NCI-H345 (cell line): ENCODE results near the gene TMEM229B.

Source experiments
- DNase-seq: peaks from one replicate; lab custom pipeline; 2025; lab: John Stamatoyannopoulos, UW

The TMEM229B gene

DNA sequence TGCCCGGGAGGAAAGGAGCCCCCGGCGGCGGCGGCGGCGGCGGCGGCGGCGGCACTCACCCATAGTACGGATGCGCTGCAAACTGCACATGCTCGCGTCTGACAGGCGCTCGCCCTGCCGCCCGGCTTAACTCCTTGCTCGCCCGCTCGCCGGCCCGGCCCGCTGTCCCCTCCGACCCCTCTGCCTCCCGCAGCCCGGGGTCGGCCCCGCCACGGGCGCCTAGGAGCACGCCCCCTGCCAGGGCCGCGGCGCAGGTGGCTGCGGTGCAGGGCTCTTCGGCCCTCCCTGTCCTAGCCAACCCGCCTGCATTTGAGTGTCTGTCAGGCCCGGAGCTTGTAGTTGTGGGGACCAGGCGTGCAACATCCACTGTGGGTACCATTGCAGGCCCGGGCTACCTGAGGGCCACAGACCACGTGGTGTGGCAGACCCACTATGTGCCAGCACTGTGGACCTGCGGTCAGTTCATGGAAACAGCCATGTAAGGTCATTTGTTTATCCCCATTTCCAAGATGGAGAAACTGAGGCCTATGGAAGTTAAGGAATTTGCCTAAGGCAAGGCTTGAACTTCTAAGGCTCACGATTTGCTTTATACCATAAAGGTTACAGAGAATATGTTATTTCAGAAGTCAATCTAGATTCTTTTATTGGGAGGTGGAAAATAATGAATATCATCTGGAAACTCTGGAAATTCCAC lies 27.0 kb upstream of the TMEM229B start:
- peak; percentile 45 for DNase-seq

DNA sequence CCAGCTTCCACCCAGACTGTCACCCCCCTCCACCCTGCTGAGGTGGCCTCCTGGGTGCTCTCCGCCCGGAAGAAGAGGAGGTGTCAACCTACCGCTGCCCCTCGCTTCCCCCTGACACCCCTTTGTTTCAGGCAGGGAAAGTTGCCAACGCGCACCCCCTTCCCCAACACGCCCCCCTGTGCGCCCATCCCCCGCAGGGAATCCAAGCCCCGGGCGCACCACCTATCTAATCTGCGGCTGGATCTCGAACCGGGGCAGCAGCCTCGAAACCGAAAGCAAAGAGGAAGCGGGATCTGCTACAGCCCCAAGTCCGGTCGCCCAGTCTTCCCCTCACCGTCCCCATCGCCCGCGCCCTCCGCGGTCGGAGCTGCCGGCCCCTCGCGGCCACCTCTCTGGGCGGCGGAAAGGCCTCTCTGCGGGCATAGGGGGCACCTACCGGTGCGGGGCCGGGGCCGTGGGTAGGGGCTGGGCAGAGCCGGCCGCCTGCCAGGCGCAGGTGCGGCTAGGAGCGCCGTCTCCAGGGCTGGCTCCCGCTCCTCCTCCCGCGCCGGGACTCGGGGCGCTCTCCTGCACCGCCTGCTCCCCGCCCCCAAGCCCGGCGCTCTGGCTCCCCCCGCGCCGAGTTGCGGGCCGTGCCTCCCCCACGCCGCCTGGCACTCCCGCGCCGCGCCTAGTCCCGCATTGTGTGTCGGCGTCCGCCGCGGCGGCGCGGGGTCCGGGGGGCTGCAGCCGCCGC lies 26.3 kb upstream of the TMEM229B start:
- peak; percentile 45 for DNase-seq

DNA sequence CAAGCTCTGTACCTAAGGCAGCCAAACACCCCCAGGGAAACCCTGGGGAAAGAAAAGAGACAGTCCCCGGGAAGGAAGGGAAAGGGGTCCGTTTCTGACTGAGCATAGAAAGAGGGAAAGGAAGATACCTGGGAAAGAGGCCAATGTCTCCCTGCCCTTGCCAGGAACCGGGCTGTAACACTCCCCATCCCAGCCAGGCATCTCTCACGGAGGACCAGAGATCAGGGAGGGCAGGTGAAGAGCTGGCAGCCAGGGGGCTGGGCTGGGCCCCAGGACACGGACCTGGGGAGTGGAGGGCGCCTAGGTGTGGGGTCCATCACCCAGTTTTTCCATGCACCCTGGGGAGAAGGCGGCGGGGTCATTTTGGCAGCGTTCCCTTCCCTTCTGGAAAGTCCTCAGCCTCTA lies 25.7 kb upstream of the TMEM229B start:
- DNase-seq: peak; percentile 12

DNA sequence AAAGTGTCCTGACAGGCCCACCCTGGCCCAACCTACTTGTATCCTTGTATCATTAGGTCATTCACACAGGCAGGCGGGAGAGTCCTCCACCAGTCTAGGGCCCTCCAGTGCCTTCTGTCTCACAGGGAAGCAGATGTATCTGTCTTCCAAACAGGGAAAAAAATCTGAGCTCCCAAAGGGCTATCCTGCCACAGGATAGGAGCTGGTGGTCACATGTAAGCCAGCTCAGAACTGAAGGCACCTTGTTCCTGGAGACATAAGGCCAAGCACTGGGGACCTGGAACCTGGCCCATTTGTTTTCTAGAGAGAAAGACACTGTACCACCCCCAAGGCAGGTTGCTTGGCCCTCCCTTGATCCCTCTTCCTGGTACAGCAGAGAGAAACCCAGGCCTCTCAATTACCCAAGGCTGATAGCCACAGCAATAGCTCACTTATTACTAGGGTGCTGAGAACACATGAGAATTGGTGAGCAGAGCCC lies 25.1 kb upstream of the TMEM229B start:
- no peak for DNase-seq

DNA sequence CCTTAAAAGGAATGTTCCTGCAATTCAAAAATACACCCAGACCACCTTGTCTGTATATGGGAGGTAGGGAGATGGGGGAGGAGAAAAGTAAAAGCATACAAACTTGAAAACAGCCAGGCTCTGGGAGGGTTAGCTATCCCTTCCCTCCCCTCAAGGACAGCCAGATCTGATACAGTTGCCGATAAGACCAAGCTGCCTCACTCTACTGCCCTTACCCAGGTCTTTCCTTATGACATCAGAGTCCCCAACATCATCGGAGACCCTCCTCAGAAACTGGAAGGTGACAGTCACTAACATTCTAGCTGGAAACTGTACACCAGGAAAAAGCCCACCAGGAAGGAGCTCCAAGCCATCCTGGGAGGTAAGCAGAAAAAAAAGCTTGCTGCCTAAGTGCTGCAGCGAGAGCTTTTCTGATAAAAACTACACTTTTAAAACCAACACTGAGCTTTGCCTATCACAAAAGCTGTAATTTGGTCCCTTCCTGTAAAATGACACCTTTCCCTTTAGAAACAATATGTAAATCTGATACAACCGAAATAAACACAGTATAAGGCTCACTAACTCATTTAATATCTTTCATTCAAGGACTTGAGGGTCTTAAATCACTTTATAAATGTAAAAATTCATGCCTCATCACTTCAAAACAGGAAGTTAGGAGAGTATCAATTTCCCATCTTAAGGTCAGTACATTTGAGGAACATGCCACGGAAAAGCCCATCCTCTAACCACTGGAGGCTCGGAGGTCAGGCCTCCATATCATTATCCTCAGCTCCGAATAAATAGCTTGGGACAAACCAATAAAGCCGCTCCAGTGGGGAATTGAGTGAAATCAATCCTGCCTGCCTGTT lies 24.2 kb upstream of the TMEM229B start:
- DNase-seq: no peak

DNA sequence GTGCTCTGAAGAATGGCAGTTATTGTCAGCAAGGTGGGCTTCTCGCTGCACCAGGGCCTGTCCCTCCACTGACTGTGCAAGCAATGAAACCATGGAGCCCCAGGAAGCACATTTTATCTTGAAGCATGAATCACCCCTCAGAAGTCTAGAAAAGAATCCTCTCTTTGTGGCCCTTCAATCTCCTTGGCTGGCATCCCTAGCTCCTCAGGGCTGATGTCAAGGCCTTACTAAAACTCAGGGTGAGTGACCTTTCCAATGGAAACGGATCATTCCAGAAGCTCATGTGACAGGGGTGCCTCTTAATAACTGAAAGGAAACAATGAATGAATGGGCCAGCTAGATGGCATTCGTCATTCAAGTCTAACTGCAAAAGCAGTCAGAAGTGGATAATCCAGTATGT lies 22.3 kb upstream of the TMEM229B start:
- no peak for DNase-seq

DNA sequence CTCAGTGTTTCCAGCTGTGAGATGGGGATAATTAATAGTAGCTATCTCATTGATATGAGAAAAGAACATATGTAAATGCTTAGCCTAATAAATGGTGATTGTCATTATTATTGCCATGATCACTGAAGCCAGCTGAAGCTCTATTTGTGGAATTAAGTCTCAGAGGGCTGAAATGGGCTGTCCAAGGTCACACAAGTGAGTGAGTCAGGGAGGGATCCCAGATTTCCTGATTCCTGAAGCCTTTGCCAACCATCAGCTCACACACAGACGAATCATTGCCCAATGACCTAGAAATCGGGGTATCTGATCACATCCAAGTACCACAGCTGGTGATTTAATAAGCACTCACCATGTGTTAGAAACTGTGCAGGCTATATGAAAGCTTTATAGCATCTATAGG lies 21.6 kb upstream of the TMEM229B start:
- DNase-seq: no peak

DNA sequence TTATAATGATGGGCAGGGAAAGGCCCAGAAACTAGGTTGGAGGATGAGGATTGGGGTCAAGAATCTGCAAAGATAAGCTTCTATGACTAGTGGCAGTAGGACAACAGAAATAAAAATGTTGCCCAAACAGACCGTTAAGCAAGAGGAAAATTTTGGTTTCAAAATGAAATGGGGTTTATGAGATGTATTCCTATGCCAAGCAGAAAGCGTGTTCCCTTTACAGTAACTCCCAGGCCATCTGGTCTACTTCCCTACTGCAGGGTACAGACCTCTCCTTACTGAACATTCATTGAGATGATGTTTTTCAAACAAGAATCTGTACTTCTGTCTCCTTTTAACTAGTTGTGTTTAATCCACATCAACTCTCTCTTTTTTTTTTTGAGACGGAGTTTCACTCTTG lies 20.4 kb upstream of the TMEM229B start:
- DNase-seq: no peak

DNA sequence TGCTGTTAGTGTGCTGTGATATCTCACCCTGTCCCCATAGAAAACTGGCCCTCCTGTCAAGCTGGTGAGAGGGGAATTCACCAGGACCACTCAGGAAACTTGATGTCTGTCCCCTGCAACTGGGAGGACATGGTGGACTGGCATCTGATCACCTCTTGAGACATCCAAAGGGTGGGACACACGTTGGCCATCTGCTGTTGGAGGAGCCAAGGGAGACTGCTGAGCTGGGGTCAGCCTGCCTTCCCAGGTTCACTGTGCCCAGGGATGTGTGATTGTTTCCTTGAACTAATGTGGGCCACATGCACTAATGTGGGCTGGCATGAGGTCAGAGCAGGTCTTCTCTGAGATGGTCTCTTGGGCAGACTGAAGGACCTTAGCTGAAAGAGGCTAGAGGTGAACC lies 16.7 kb upstream of the TMEM229B start:
- DNase-seq: no peak

DNA sequence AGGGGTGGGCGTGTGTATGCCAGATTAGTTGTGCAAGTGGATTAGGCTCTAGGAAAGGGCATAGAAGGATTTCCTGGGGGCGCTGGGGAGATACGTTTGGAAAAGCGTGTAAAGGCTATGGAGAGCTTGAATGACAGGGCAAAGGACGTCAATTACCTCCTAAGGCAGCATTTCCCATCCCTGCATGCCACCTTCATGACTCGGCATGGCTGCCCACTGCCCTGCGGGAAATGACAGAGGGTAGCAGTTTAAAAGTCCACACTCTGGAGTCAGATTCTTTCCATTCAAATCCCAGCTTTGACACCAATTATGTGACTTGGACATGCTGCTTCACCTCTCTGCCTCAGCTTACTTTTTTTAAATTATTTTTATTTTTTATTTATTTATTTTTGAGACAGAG lies 14.8 kb upstream of the TMEM229B start:
- DNase-seq: no peak

DNA sequence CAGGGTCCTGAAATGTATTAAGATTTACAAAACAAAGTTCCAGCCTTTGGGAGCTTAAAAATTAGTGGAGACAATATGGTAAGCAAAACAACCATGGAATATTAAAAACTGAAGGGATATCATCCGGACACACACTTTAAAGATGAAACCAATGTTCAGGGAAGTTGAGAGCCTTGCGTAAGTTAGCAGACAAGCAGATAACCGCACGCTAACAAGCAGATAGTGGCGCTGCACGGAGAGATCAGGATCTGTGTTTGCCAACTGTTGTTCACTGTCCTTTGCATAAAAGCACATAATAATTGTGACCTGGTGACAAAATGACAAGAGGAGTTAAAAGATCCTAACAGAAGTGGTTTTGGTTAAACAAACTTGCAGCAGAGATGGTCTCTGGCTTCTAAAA lies 14.3 kb upstream of the TMEM229B start:
- DNase-seq: no peak

DNA sequence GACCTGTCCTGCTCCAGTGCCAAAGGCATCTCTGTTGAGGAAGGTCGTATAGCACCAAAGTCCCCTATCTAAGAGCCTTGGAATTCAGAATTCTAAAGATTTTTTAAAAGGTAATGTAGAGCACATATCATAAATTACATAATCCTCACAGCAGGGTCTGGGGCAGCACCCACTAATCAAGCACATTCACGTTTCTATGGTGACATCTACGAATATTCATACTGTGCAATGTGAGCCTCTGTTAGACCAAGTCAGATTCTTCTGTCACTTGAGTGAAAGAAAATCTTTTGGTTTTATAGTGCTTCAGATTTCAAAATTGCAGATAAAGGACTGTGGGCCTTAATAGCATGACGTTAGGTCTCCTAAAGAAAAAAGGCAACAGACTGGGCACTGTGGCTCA lies 13.1 kb upstream of the TMEM229B start:
- no peak for DNase-seq

DNA sequence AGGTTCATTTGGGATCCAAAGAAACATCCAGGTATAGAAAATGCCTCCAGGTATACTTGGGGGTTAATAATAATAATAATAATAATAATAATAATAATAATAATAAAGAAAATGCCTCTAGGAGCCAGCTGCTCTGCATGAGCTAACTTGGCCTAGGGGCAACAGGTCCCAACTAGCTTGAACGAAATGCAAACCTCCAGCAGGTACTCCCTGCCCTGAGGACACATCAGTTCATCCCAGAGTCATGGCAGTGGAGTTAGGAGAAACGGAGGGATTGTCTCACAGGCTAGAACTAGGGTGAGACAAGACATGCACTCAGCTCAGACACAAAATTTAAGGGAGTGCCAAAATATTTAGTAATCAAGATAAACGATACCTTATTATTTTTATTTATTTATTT lies 12.5 kb upstream of the TMEM229B start:
- DNase-seq: no peak

DNA sequence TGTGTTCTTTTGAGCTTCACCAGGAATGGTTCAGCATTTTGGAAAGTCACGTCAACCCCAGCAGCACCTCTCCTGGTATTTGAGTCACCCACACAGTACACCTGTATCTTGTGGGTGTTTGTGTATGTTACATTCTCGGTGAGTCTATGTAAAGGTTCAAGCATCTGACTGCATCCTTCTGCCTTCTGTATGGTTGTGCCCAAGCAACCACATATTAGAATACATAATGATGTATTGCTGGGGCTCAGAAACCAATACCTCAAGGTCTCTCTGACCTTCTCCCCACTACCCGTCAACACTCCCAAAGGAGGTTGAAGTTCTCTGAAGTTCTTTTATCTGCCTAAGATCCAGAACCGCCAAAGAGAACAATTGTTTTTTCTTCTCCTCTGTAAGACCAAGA lies 9.2 kb upstream of the TMEM229B start:
- no peak for DNase-seq

DNA sequence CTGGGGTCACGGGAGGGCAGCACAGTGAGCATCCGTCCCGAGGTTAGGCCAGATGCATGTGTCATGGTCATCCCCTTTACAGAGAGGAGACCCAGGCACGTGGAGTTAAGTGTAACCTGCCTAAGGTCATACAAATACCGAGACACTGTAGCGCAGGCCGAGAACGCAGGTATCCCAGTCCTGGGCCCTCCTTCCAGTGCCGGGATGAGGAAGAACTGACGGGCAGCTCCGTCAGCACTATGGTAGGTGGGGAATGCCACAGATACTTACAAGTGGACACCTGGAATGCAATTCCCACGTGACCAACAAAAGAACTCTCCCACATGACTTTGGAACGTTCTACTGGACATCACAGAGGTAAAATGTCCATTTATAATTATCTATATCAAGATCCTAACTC lies 8.7 kb upstream of the TMEM229B start:
- DNase-seq: no peak

DNA sequence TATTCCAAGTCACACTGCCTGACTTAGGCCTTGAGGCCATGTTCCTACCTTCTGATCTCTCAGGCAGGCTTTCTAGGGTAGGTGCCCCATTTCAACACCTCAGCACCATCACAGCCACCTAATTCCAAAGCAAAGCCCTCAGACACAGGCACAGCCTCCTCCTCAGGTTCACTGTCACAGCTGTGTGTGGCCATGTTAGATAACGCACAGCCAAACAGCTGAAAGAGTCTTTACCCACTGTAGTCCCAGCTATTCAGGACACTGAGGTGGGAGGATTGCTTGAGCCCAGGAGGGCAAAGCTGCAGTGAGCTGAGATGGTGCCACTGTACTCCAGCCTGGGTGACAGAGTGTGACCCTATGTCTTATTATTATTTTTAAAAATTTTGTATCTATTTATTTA lies 7.3 kb upstream of the TMEM229B start:
- no peak for DNase-seq

DNA sequence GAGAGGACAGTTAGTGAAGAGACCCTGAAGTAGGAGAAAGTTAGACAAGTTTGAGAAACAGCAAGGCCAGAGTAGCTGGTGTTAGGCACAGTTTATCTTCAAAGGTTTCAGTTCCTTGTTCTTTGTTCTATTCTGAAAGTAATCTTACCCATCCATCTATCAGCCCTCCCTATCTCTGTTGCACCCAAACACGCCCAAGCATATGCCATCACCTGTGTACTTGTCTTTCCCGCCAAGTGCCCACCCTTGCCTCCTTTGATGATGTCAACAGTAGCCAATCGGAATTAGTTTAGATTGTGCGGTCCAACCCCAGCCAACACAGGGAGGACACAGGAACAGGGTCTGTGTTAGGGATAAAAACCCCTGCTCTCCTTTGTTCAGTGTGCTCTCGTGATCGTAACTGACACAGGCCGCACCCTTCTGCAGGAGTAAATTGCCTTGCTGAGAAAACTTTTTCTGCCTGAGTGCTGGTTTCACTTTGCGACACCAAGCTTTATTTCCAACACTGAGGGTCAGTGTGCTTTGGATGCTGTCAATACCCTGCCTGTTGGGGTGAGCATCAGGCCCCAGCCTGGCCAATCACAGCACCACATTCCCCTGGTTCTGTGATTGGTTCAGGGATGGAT lies 4.7 kb upstream of the TMEM229B start:
- DNase-seq: no peak

DNA sequence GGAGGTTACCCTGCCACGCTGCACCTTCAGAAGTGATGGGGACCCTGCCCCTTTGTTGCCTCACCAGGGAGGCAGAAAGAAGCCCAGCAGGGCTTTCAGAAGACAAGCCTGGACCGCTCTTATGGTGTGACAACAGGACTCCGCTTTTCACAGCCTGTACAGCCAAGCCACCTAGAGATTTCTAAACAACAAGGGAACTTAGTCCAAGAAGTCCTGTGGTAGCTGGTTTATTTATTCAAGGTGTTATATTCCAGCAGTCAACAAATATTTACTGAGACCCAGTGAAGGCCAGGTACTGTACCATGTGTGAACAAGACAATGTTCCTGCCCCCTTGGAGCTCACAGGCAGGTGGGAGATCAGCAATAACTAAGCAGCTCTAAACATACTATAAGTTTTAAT lies 4.0 kb upstream of the TMEM229B start:
- DNase-seq: peak; percentile 70

DNA sequence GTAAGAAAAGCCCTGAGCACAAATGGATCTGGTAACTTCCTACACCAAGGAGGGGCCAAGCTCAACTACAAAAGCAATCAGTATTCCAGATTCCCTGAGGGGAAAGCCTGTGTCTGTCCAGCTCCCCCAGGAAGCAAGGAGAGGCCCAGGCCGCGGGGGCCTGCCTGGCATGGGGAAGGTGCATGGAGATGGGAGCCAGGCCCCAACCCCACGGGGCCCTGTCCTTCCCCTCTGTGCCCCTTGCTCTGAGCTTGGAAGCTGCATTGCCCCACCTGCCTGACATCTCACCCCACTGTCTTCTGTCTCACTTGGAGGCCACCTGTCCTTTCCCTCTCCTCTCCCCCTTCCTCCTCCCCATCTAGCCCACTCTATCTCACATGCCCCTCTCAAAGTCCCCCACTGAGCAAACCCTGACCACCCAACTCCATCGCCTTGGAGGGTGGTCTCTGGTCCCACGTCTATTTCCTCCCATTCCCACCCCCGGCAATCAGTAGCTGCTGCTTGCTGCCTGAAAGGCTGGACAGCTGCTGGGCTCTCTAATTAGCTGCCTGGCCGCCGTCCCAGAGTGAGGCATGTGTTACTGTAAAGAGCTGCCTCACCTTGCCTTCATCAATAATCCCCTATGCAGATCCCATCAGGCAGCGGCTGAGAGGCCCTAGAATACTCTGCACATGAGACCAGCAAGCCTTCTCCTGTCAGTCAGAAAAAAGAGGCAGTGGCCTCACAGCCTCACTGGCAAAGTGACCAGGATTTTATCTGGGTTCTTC lies 3.4 kb upstream of the TMEM229B start:
- peak; percentile 87 for DNase-seq

DNA sequence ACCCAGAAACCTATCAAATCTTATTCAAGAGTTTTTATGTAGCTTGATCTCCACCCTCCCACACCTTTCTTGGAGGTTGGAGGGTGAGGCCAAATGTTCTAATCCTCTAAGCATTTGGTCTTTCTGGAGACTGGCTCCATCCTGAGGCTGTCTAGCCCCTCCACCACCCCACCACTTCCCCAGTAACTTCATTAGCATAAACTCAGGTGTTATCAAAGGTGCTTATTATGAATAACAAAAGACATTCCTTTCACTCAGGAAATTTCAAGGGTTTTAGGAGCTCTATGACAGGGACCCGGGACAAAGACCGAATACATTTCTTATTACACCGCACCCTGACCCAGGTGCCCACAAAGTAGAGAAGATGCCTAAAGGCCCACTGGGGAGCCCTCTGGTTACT lies 2.8 kb upstream of the TMEM229B start:
- DNase-seq: no peak

DNA sequence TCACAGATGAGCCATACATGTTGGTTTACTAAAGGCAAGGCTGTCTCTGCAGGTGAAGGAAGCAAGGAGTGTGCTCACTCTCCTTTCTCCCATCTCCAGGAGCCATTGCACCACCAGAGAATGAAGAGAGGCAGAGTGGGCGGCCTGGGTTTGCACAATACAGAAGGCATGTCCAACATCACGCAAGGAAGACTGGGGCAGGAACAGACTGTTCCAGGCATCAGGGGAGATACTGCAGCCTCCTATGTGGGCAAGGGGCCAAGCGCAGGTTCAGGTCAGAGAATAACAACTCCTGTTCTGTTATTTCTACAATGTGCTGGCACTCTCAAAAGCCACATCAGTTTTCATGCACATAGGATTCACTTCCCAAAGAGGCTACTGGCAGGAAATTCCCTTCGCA lies 1.7 kb upstream of the TMEM229B start:
- DNase-seq: no peak

DNA sequence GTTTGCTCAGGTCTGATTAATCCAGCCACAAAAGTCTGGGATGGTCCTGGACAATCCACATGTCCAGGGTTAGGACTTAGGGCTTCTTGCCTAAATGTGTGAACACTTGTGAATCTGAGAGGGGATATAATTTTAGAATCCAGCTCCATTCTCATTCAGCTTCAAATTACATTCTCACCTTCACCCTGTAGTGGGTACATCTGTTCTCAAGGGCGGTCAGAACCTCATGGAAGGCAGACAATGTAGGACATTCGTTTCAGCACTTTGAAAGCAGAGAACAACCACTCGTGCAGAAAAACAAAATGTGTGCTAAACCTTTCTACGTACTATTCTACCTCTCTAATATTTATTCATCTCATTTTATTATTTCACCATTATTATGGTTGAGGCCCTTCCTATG lies 1.2 kb downstream of the TMEM229B start:
- DNase-seq: no peak
